ENCODE data around the gene SMIM14.

SMIM14 gene

DNA sequence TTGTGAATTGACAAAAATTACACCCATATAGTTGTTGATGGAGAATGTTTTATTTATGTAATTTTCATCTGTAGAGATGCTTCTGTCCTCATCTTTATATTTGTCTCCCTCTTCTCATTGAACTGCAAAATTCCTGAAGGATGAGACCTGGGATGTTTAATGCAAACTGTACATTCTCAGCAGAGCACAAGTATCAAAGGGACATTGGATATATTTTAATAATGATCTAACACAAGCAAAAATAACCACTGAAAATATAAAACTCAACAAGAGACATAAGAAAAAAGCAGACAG lies 140.0 kb downstream of the SMIM14 start:
- DNase-seq (ENCODE audit: low read depth in 2 of 2) = no peak

DNA sequence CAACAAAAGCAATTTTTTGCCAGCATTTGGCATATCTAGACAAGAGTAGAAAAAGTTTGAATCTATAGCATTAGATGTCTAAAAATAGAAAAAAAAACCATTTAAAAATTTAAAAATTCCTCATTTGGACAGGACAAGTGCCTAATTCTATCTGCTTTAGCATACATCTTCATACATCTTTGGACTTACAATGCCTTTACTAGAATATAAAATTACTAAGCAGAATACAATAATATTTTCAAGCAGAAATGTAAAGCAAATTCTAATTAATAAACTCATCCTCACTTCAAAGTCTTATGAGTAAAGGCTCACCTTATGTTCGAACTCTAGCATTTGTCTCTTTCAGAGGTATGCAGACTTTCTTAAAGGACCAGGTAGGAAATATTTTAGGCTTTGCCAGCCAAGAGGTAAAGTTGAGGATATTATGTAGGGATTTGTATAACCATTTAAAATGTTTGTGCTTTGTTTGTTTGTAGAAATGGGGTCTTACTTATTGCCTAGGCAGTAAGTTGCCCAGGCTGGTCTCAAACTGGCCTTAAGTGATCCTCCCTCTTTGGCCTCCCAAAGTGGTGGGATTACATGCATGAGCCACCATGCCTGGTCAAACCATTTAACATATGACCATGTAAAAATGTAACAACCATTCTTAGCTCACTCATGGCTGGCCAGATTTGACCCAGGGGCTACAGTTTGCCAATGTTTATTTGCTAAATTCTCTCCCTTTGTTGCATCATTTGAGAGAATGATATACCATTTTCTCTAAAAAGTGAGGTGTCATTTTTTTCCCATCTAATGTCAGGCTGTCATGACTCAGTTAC lies 140.5 kb downstream of the SMIM14 start:
- no peak for DNase-seq (ENCODE audit: low read depth in 2 of 2)

Data from stimulated activated CD8-positive, alpha-beta memory T cell treated with anti-CD3 and anti-CD28 coated beads, Interleukin-15, amount 100 ng/mL, for 4 hours (primary cell).